GM12892 (cell line): ENCODE measurements around the gene PGBD5.

Experiments used
- POLR2A ChIP-seq: IDR thresholded peaks from 2 replicates; pipeline ENCODE4 v1.6.1; 2011; ENCODE audit warnings: low read depth, low read length, control low read depth
- POLR2AphosphoS5 ChIP-seq: IDR thresholded peaks from 2 replicates; pipeline ENCODE4 v1.6.1; 2011; ENCODE audit warnings: low read depth, low read length, control low read depth
- TAF1 ChIP-seq: IDR thresholded peaks from 2 replicates; pipeline ENCODE4 v1.6.1; 2011; ENCODE audit warnings: low read depth, mild to moderate bottlenecking, control low read depth, low read length, borderline replicate concordance

GRCh38 chr1:230371923-230372703 is 54.0 kb downstream of the PGBD5 start:
- TF ChIP-seq TAF1 (no peak), POLR2AphosphoS5 (no peak), POLR2A (no peak)
